HG02852 (cell line): ENCODE measurements around the gene HS6ST2.

Source experiments
- ATAC-seq: cut with Tn5 transposase; IDR thresholded peaks from one replicate; pipeline ENCODE4 v1.9.1; 2021; ENCODE audit warnings: mild to moderate bottlenecking, moderate library complexity; ENCODE audit not compliant: unreplicated experiment

Gene HS6ST2

GRCh38 chrX:132689612-132690563 is 268.5 kb downstream of the HS6ST2 start:
- no peak for ATAC-seq

- no peak for ATAC-seq
Observed at GRCh38 chrX:132685276-132685675, 273.2 kb downstream of the HS6ST2 start.

- ATAC-seq = no peak
Observed at GRCh38 chrX:132677233-132677716, 281.2 kb downstream of the HS6ST2 start.

- ATAC-seq = no peak
Observed at GRCh38 chrX:132676561-132677186, 281.8 kb downstream of the HS6ST2 start.

GRCh38 chrX:132676102-132676501 is 282.3 kb downstream of the HS6ST2 start:
- no peak for ATAC-seq

- no peak for ATAC-seq
Observed at GRCh38 chrX:132673331-132673730, 285.1 kb downstream of the HS6ST2 start.

GRCh38 chrX:132671229-132671641 is 287.2 kb downstream of the HS6ST2 start:
- ATAC-seq = no peak

- no peak for ATAC-seq
Observed at GRCh38 chrX:132669142-132669541, 289.3 kb downstream of the HS6ST2 start.

- ATAC-seq = no peak
Observed at GRCh38 chrX:132668178-132668577, 290.3 kb downstream of the HS6ST2 start.

GRCh38 chrX:132665676-132666075 is 292.8 kb downstream of the HS6ST2 start:
- ATAC-seq = no peak

GRCh38 chrX:132664273-132664672 is 294.2 kb downstream of the HS6ST2 start:
- no peak for ATAC-seq

- ATAC-seq = no peak
Observed at GRCh38 chrX:132662844-132663243, 295.6 kb downstream of the HS6ST2 start.

- no peak for ATAC-seq
Observed at GRCh38 chrX:132657876-132658275, 300.6 kb downstream of the HS6ST2 start.

GRCh38 chrX:132652871-132653270 is 305.6 kb downstream of the HS6ST2 start:
- ATAC-seq = no peak

- ATAC-seq = no peak
Observed at GRCh38 chrX:132651421-132652086, 306.9 kb downstream of the HS6ST2 start.

- ATAC-seq = no peak
Observed at GRCh38 chrX:132648895-132649294, 309.5 kb downstream of the HS6ST2 start.

- ATAC-seq = no peak
Observed at GRCh38 chrX:132639446-132639845, 319.0 kb downstream of the HS6ST2 start.

- ATAC-seq = no peak
Observed at GRCh38 chrX:132638313-132638712, 320.1 kb downstream of the HS6ST2 start.

- ATAC-seq = no peak
Observed at GRCh38 chrX:132636080-132636479, 322.3 kb downstream of the HS6ST2 start.

GRCh38 chrX:132634521-132634920 is 323.9 kb downstream of the HS6ST2 start:
- no peak for ATAC-seq

- ATAC-seq = no peak
Observed at GRCh38 chrX:132631579-132632232, 326.7 kb downstream of the HS6ST2 start.
